PC-3 (cell line): ENCODE measurements around the gene CDH13. TPM values are rescaled to one million over a fixed set of nuclear protein-coding genes. Genes with fewer than 3 reads are reported as not detected.

Experiments
- ATAC-seq: fragments of 200-7000 bp; cut with Tn5 transposase; 2 replicates; pipeline ENCODE4 v1.9.1; 2020; ENCODE audit warnings: mild to moderate bottlenecking, moderate library complexity
- BruUV-seq: library from RNA; stranded (reverse); fragments of 400-500 nt; replicated peaks from 2 replicates; lab custom pipeline; 2021; lab: Mats Ljungman, UMichigan
- CTCF ChIA-PET: fragments of 300-600 bp; sonication (Branson Sonifier 250); formaldehyde crosslinking; loops from one replicate; lab custom pipeline; 2022; ENCODE audit warnings: antibody characterized with exemption; lab: Charles Lee
- POLR2A ChIA-PET: fragments of 300-600 bp; sonication (Branson Sonifier 250); formaldehyde crosslinking; loops from one replicate; lab custom pipeline; 2022; ENCODE audit warnings: antibody characterized with exemption; ENCODE audit not compliant: unreplicated experiment; lab: Charles Lee
- DNase-seq: peaks from one replicate; pipeline ENCODE4 v3.0.0-alpha.2; 2015
- H2AFZ ChIP-seq: fragments of 300-600 bp; sonication (generic); 2 replicates; pipeline ENCODE4 v1.6.0; 2016; ENCODE audit warnings: antibody characterized with exemption, low read length
- H3F3A ChIP-seq: fragments of 300-600 bp; sonication (generic); one replicate; pipeline ENCODE4 v1.6.0; 2017; ENCODE audit warnings: antibody characterized with exemption, low read length, control low read depth, mild to moderate bottlenecking; ENCODE audit not compliant: unreplicated experiment
- H3K27ac ChIP-seq: fragments of 300-600 bp; sonication (generic); 2 replicates; pipeline ENCODE4 v1.5.1; 2016; ENCODE audit warnings: mild to moderate bottlenecking, low read length
- H3K27me3 ChIP-seq: fragments of 300-600 bp; sonication (generic); 2 replicates; pipeline ENCODE4 v1.6.1; 2016; ENCODE audit warnings: low read length, mixed read lengths
- H3K36me3 ChIP-seq: fragments of 300-600 bp; sonication (generic); 2 replicates; pipeline ENCODE4 v1.6.1; 2016; ENCODE audit warnings: low read depth, mixed run types, low read length, mixed read lengths
- H3K4me1 ChIP-seq: fragments of 300-600 bp; sonication (generic); 2 replicates; pipeline ENCODE4 v1.5.1; 2016; ENCODE audit warnings: low read length; ENCODE audit not compliant: insufficient read depth
- H3K4me2 ChIP-seq: fragments of 300-600 bp; sonication (generic); 2 replicates; pipeline ENCODE4 v1.6.0; 2016; ENCODE audit warnings: low read length
- H3K4me3 ChIP-seq: fragments of 300-600 bp; sonication (generic); 2 replicates; pipeline ENCODE4 v1.5.1; 2016; ENCODE audit warnings: mild to moderate bottlenecking, low read length, mixed read lengths
- H3K79me2 ChIP-seq: fragments of 300-600 bp; sonication (generic); 2 replicates; pipeline ENCODE4 v1.6.1; 2017; ENCODE audit warnings: low read length, mixed read lengths
- H3K9ac ChIP-seq: fragments of 300-600 bp; sonication (generic); 2 replicates; pipeline ENCODE4 v1.6.0; 2016; ENCODE audit warnings: mild to moderate bottlenecking, low read length
- H3K9me2 ChIP-seq: fragments of 300-600 bp; sonication (generic); replicated peaks from 2 replicates; pipeline ENCODE4 v1.6.1; 2016; ENCODE audit warnings: mixed run types, low read length, mixed read lengths
- H3K9me3 ChIP-seq: fragments of 300-600 bp; sonication (generic); 2 replicates; pipeline ENCODE4 v1.6.1; 2016; ENCODE audit warnings: low read length, mixed read lengths
- H4K20me1 ChIP-seq: fragments of 300-600 bp; sonication (generic); 2 replicates; pipeline ENCODE4 v1.6.1; 2016; ENCODE audit warnings: low read length, mixed read lengths
- CTCF ChIP-seq: fragments of 300-600 bp; sonication (generic); conservative IDR thresholded peaks from 2 replicates; pipeline ENCODE4 v1.5.1; 2017; ENCODE audit warnings: antibody characterized with exemption, low read depth, mild to moderate bottlenecking, low read length
- EZH2 ChIP-seq: fragments of 300-600 bp; sonication (generic); IDR thresholded peaks from one replicate; pipeline ENCODE4 v1.6.1; 2017; ENCODE audit warnings: antibody characterized with exemption, mild to moderate bottlenecking, low read length; ENCODE audit not compliant: unreplicated experiment
- EZH2phosphoT487 ChIP-seq: fragments of 300-600 bp; sonication (generic); IDR thresholded peaks from 2 replicates; pipeline ENCODE4 v1.6.1; 2018; ENCODE audit warnings: mild to moderate bottlenecking, antibody characterized with exemption, low read length, borderline replicate concordance
- intact Hi-C: fragments of 100-400 bp; cut with micrococcal nuclease; formaldehyde crosslinking; loops from 2 replicates; pipeline ENCODE4 v1.9.0; 2023
- total RNA-seq: library from RNA; depleted of rRNA; stranded (reverse); fragments of >200 nt; gene quantifications from 2 replicates; pipeline ENCODE4 v1.2.3, GENCODE V29; 2014

Gene CDH13
- total RNA-seq, 1 experiment from 2014 or later, result 0.36 TPM

- TF ChIP-seq EZH2phosphoT487, result no peak
- TF ChIP-seq CTCF, result no peak
- DNase-seq (no peak), ATAC-seq (no peak)
- no peaks in the 10 kb centered on the region for H3K9me3 ChIP-seq
- no peaks in the 10 kb centered on the region for H3F3A ChIP-seq
- H3K4me1 ChIP-seq, result no peaks in the 10 kb centered on the region
- H3K27ac ChIP-seq, result no peak overlapping the region
- ChIA-PET POLR2A (no interaction called here), CTCF (no interaction called here)
- BruUV-seq, result no TSS peak
- H4K20me1 ChIP-seq, result no peaks in the 10 kb centered on the region
- H3K9me2 ChIP-seq, result no peaks in the 10 kb centered on the region
- no peak overlapping the region for H2AFZ ChIP-seq
- no peak overlapping the region for H3K4me3 ChIP-seq
- no peaks in the 10 kb centered on the region for H3K36me3 ChIP-seq
- intact Hi-C loops, result no loop called here
- H3K4me2 ChIP-seq, result no peak overlapping the region
- H3K9ac ChIP-seq, result no peak overlapping the region
- peaks cover 37% of the 10 kb centered on the region for H3K27me3 ChIP-seq
- H3K79me2 ChIP-seq, result no peaks in the 10 kb centered on the region
These were observed 43.3 kb upstream of the CDH13 start for GRCh38 chr16:82583422-82583821.

- POLR2A ChIA-PET, result no interaction called here
These were observed 42.1 kb upstream of the CDH13 start for GRCh38 chr16:82584553-82585152.

GRCh38 chr16:82585675-82586074, 41.1 kb upstream of the CDH13 start:
- H3K4me3 ChIP-seq, result no peak overlapping the region
- no peaks in the 10 kb centered on the region for H3K9me2 ChIP-seq
- no peaks in the 10 kb centered on the region for H3F3A ChIP-seq
- no peak for TF ChIP-seq CTCF
- no peak for TF ChIP-seq EZH2
- no peak for TF ChIP-seq EZH2phosphoT487
- H3K4me2 ChIP-seq, result no peak overlapping the region
- H3K27me3 ChIP-seq, result peaks cover 50% of the 10 kb centered on the region
- no peak overlapping the region for H2AFZ ChIP-seq
- no peak overlapping the region for H3K27ac ChIP-seq
- H3K4me1 ChIP-seq, result no peaks in the 10 kb centered on the region
- no TSS peak for BruUV-seq
- no peaks in the 10 kb centered on the region for H4K20me1 ChIP-seq
- H3K36me3 ChIP-seq, result no peaks in the 10 kb centered on the region
- H3K79me2 ChIP-seq, result no peaks in the 10 kb centered on the region
- ChIA-PET POLR2A (no interaction called here), CTCF (no interaction called here)
- H3K9ac ChIP-seq, result no peak overlapping the region
- no peak for ATAC-seq
- intact Hi-C loops, result no loop called here
- no peaks in the 10 kb centered on the region for H3K9me3 ChIP-seq
- no peak for DNase-seq

More at GRCh38 chr16:82584553-82585152, 42.1 kb upstream of the CDH13 start:
- BruUV-seq, result no TSS peak
- Histone ChIP-seq H3K27ac (no peak overlapping the region), H3K9me2 (no peaks in the 10 kb centered on the region), H3K9ac (no peak overlapping the region), H3K4me3 (no peak overlapping the region), H3K79me2 (no peaks in the 10 kb centered on the region), H3K9me3 (no peaks in the 10 kb centered on the region), H3K36me3 (no peaks in the 10 kb centered on the region), H2AFZ (no peak overlapping the region), H3K27me3 (peaks cover 41% of the 10 kb centered on the region), H3K4me1 (no peaks in the 10 kb centered on the region), H3K4me2 (no peak overlapping the region), H4K20me1 (no peaks in the 10 kb centered on the region), H3F3A (no peaks in the 10 kb centered on the region)
- ATAC-seq (no peak), DNase-seq (no peak)
- CTCF ChIA-PET, result no interaction called here
- TF ChIP-seq CTCF (no peak), EZH2phosphoT487 (no peak)
- intact Hi-C loops, result no loop called here
